HS-5 (cell line): ENCODE results near the gene C1QBP.
"Not testable (repeated sequence)": the region's sequence is repeated elsewhere in the genome, so short reads cannot be mapped to it uniquely, and the experiment has no call there.

ENCODE experiments used
- DNase-seq: peaks from one replicate; pipeline ENCODE4 v3.0.0-alpha.2; 2012; ENCODE audit warnings: low read depth

C1QBP gene, protein sequence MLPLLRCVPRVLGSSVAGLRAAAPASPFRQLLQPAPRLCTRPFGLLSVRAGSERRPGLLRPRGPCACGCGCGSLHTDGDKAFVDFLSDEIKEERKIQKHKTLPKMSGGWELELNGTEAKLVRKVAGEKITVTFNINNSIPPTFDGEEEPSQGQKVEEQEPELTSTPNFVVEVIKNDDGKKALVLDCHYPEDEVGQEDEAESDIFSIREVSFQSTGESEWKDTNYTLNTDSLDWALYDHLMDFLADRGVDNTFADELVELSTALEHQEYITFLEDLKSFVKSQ

DNA sequence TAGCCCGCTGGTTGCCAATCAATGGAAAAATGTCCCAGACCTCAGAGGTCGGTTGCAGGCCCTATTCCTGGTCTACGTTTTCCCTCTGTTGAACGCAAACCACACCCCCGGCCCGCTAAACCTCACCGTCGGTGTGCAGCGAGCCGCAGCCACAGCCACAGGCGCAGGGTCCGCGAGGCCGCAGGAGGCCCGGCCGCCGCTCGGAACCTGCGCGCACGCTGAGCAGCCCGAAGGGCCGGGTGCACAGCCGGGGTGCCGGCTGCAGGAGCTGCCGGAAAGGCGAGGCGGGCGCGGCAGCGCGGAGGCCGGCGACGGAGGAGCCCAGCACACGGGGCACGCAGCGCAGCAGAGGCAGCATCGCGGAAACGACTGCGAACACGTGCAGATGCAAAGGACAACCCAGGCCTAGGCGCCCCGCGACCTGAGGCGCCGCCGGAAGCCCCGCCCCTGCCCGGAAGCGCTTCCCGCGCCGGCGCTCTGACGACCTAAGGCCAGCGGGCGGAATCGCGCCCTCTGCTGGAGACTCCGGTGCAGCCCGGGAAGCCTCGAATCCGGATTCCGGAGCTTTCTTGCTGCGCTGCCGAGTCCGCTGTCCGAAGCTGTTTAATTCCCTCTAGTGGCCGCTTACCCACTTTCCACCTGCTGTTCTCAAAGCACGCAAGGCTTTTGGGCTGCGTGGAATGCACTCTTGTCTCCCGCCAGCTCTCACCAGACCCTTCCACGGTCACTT, at the start of gene C1QBP:
Gene C1QBP, minus strand, starts transcription at position 440 of the 730 bp plus-strand sequence. Its CDS starts 82 bp downstream, at position 358.
- DNase-seq, result peak; percentile 80

DNA sequence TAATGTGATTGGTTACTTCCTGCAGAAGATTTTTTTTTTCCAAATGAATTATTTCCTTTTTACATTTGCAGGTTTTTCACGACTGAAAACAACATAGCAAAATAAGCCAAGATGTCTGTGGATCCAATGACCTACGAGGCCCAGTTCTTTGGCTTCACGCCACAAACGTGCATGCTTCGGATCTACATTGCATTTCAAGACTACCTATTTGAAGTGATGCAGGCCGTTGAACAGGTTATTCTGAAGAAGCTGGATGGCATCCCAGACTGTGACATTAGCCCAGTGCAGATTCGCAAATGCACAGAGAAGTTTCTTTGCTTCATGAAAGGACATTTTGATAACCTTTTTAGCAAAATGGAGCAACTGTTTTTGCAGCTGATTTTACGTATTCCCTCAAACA, 49.8 kb upstream of the C1QBP start:
- no peak for DNase-seq

DNA sequence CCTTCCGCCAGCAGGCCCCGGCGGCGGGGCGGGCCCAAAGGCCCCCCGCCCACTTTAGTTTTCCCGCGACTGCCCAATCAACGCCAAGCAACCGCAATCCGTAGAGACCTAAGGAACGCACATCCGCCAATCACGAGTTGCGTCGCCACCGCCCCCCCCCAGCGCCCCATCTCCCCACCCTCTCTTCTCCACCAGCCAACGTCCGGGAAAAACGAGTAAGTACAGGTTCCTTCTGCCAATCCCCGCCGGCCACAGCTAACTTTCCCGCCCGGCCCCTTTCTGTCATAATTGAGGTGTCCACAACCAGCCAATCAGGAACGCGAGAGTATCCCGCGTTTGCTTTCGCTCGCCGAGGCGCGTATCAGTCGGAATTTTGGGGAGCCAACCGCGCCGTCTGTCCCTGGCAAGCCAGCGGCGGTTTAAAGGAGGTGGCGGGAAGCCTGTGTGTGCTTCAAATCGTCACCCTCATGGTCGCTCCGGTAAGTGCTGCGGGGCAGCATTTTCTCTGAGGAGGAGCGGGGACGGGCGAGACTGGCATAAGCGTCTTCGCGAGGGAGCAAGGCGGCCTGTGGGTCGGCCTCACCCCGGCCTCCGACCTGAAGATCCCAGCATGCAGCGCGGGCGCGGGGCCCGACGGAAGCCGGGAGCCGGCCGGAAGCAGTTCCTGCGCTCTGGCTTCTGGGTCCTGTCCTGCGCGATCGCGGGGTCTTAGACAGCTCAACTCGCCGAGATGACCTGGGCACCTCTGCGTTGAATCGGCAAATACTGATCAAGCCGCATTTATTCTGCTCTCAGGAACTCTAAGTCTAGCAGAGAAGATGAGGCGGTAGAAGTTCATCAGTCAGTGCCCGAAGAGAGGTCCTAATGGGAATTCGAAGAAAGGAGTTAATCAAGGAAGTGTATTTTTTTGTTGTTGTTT, 47.5 kb upstream of the C1QBP start, which contains the start of gene MIS12:
Gene MIS12, plus strand, starts transcription at position 361 of the 919 bp plus-strand sequence. CDS start 2,297 bp downstream, outside the sequence.
- peak; percentile 91 for DNase-seq

DNA sequence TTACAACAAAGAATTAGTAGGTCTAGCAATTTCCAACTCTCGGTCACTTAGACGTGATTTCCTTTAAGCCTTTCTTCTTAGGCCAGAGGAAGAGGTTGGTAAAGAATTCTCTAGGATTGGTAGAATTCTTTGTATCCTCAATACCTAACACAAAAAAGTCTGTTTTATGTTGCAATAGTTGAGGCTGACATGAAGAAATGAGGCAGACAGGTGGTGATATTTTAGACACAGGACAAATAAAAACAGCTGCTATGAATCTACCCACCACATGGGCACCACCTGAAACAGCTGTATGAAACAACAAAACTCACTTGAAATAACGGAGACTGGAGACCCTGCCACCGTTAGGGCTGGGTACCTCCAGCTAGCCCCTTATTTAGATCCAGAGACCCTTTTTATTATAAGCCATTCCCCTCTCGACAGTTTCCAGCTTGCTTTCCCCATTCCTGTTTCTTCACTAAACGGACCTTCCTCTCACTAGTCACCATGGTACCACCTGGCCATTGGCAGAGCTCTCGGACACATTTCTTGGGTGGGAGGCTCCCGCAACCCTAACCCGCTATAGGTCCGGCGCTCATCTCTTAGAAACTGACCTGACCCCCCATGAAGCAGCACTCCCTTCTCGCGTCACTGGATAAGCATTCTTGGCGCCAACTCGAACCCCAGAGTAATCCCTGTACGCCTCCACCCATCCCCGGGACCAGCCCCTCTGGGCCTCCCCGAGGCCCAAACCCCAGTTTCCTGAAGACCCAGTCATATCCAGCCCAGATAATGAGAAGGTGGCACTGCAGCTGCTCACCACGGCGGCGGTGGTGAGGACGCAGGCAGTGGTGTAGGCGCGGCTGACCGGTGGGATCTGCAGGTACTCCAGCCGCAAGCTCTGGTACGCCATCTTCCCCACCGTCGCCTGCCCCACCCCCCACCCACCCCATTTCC, 46.6 kb upstream of the C1QBP start, which contains the start of gene DERL2:
Gene DERL2, minus strand, starts transcription at position 909 of the 936 bp plus-strand sequence. Its CDS starts 17 bp downstream, at position 892.
- DNase-seq, result no peak

DNA sequence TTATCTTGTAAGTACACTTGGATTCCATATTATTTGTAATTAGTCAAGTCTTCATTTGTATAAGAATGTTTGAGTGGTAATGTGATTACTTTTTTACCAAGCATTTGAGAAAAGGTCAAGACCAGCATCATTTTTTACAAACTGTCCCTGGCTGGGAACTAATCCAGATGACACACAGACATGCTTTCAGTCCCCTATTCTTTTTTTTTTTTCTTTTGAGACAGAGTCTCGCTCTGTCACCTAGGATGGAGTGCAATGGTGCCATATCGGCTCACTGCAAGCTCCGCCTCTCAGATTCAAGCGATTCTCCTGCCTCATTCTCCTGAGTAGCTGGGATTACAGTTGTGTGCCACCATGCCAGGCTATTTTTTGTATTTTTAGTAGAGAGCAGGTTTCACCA, 42.5 kb upstream of the C1QBP start:
- no peak for DNase-seq

DNA sequence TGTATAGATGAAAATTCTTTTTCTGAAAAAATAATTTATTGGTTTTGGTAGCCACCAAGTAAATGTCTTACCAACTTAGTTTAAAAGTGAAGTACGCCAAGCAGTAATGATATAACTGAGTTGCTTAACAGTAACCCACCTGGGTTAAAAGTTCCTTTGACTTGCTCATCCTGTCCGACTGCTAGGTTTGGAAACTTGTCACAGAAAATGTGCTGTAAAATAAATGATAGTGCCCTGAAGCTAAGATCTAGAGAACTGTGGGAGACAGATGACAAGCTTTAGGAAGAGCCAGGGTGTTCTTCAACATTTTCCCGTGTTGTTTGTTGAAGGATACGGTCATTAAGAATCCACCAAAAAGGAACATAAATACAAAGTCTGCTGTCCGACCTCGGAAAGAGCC, 42.0 kb upstream of the C1QBP start:
- DNase-seq, result no peak

DNA sequence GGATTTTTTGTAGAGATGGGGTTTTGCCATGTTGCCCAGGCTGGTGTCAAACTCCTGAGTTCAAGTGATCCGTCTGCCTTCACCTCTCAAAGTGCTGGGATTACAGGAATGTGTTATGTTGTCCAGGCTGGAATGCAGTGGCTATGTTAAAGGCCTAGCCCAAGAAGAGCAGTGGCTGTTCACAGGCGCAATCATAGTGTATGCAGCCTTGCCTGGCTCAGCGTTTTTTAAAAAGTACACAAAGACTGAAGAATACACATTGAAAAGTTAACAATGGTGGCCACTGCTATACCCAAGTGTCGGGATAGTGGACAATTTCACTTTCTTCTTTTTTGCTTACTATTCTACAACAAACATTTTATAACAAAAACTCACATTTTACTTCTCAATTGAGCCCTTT, 40.0 kb upstream of the C1QBP start:
- no peak for DNase-seq

DNA sequence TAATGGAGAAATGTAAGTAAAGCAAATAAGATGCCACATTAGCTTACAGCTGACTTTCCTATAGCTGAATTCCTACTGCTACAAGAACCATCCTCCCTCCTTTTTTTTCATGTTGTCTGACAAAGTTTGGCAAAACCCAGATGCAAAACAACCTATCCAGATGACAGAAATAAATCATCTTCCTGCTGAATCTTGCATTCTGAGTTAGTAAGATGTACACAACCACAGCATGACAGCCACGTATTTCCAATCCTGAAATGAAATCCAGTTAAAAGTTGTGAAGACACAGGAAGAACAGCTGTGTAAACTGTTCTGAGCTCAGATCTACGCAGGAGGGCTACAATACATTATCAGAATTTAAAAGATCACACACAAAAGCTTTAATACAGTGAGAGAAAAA, 35.0 kb upstream of the C1QBP start:
- DNase-seq, result no peak

DNA sequence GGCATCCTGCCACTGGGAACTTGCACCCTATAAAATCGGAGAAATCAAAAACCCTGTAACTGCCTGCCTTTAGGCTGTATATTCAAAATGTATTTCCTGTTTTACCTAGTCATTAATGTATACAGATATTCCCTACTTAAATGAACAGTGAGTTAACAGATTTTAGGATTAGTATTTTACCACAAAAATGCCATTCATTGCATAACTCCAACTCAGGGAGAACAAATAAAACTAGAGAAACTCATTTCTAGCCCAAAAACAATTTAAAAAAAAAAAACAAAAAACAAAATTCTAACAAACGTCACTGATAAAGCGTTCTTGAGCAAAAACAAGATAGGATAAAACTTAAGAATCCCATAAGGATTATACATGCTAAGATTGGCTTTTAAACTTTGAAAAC, 33.6 kb upstream of the C1QBP start:
- no peak for DNase-seq

DNA sequence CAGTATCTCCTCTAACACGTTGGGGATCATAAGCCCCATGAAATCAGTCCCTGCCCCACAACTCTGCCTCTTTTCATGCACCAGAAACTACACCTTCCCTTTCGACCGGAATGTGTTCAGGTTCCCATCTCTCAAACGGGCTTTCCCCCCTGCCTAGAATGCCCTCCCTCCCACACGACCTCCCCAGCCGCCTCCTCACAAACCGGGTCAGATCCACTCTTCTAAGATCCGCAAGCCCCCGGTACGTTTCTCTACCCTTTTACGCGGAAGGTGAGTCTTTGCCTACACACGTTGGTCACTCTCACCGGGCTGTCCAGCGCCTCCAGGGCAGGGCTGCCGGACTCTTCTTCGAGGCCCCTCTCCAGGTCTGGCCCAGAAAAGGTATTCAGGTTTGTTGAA, 29.1 kb upstream of the C1QBP start:
- peak; percentile 5 for DNase-seq

DNA sequence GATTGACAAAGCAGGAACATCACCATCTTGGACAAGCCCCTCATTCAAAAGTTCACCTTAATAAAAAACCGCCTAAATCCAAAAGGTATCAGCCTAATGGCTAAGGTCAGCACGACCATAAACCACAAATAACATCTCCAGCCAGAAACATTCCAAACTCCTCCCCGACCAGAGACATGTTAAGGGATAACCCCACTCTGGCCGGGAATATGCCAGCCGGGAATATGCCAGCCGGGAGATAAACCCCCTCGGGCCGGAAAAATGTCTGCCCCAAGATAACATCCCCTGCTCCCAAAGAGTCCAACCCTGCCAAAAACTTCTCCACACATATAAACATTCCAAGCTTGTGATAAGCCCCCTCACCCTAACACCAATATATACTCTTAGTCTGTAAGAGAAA, 28.5 kb upstream of the C1QBP start:
- DNase-seq, result no peak

DNA sequence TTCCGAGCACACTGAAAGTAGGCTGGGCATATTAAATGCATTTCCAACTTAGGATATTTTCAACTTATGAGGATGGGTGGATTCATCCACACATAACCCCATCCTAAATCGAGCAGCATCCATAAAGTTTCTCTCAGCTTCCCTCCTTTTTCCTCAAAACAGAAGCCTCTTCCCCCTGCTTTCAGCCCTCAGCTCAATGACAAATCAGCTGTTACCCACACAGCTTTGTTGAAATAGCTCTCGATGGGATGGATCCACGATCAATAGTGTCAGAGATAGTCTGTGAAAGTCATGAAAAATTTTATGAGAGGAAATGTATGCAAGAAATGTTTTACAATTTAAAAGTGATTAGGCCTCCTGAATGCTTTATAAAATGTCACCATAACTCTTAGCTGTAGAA, 27.3 kb upstream of the C1QBP start:
- DNase-seq, result no peak

DNA sequence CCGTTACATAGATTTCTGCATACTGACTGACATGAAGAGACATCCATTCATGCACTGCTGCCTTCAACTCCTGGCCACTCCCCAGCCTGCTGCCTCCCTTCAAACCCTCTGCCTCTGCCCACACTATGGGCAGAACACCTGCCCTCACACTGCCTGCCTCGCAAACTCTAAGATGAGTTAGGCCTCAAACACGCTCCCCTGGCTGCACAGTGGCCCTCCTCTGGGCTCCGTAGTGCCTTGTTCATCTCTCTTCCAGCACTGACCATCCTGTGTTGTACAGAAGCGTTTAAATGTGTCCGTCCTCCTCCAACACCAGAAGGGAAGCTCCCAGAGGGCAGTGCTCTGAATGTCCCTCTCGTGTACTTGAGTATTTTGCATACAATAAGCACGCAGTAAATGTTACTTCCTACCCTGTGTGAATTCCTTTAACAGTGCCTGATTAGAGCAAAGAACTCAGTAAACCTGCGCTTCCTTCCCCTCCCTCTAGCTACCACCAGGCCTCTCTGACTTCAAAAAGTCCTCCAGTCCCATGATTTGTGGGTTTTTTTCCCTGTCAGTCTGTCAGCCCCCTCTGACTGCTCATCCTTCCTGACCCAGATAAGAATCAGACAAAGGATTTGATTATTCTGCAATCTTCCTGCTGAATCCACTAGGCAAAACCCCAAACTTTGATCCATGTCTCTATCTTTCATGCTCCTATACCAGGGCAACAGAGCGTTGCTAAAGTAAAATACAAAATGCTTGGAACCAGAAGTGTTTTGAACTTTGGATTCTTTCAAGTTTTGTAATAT, 26.0 kb upstream of the C1QBP start:
- DNase-seq, result no peak

DNA sequence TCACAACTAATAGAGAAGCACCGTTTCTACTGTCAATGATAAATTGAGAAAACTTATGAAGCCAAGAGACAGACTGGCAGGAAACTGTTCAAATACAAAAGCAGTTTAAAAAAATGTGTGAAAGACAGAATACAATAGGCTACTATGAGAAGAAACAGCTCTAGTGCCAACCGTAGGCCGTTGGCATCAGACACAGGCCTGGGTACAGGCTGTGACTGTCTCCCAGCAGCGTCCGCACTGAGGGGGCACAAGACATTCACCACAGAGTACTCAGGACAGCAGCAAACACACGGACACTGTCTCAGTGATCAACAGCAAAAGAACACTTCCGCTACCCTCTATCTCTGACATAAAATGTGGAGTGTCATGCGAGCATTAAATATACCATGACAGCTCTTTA, 7.8 kb upstream of the C1QBP start:
- no peak for DNase-seq

DNA sequence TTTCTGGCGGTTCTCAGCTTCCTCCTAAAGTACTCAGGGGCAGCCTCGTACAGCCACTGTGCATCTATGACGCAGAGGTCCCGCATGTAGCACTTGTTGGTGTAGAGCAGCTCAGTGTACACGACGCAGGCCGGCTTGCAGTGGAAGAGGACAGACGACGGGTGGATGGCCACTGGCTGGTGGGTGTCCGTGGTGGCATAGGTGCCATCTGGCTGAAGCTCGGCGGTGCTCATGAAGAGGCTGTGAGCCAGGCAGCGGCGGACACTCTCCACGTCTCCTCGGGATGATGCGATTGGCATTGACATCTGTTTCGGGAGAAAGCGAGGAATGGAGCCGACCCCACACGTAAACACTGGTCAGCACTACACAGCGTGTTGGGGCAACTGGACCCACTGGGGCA, 5.3 kb upstream of the C1QBP start:
- no peak for DNase-seq

DNA sequence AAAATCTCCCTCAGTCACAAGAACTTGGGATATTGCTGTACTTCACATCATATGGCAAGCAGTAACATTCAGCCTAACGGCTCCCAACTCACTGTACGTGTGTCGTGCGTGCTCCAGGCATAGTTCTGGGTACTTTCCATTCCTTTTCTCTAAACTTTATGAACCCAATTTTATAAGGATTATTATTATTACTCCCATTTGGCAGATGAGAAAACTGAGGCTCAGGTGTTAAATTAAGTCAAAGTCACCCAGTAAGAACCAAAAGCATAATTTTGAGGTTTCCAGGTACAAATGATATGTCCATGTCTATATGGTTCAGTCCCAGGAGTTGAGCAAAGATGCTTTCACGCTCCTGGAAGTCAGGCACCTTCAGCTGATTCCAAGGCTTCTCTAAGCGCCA, 4.8 kb upstream of the C1QBP start:
- no peak for DNase-seq

DNA sequence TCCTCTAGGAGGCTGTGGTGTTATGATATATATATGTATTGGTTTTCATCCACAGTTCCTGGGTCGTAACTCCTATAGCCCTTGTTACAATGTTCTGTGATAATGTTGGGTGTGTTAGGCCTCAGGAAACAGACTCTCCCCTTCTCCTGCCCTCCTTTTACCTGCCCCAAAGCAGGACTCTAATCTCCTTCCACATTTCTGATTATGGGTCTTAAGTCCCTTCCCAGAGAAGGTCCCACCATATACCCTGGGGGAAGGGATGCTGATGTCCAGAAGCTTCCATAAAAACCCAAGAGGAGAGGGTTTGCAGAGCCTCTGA, 450 bp upstream of the C1QBP start:
- DNase-seq, result no peak

DNA sequence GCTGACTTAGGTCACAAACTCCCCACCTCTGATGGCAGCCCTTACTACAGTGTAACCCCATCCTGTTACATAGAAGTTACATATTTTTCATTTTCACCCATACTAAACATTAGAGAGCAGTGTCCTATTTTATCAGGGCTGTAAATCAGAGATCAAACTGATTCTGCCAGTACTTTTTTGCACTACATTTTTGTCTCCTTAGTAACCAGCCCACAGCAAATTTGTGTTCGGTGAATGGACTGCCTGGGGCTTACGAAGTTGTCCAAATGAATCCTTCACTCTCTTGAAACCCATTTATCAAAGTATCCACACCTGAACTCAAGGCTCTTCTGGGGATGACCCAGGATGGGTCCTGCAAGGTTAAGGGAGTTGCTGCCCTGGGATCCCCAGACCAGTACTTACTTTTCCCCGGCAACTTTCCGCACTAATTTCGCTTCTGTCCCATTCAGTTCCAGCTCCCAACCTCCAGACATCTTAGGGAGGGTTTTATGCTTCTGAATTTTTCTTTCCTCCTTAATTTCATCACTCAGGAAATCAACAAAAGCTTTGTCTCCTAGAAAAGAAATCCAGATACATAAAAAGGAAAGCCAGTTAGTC, 1.1 kb downstream of the C1QBP start:
- DNase-seq, result no peak

DNA sequence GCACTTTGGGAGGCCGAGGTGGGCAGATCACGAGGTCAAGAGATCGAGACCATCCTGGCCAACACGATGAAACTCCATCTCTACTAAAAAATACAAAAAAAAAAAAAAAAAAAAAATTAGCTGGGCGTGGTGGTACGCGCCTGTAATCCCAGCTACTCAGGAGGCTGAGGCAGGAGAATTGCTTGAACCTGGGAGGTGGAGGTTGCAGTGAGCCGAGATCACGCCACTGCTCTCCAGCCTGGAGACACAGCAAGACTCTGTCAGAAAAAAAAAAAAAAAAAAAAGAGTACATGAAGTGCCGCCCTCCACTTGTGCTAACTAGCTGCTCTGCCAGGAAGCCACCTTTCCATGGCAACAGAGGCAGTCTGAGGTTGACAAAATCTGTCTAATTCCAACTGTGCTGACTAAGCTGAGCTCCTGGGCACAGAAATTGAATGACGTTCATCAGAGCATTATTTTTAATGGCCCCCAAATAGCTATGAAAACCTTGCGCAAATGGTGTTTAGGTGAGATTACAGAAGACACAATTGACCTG, 3.1 kb downstream of the C1QBP start:
- DNase-seq, result not testable (repeated sequence)

DNA sequence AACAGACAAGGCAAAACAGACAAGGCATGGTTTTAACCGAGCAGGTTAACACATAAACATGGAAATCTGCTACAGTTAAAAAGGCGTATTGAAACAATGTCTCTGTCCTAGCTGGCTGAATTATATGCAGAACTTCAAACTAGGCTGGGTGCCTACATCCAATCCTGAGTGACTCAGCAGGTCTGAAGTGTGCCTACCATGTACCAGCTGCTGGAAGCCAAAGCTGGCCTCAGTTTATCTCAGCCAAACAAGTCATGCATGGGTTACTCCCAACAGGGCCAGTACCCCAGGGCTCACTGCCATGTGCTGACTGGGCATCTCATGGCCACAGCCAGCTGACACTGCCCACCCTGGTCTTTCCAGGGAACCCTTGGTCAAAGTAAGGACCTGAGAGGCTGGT, 4.0 kb downstream of the C1QBP start:
- no peak for DNase-seq
